MM.1S (cell line): ENCODE measurements around the gene SNX25.

ENCODE experiments used
- CTCF ChIP-seq: fragments of 300-600 bp; sonication (generic); IDR thresholded peaks from 2 replicates; pipeline ENCODE4 v1.5.1; 2016; ENCODE audit warnings: antibody characterized with exemption, low read length, mixed read lengths
- EZH2phosphoT487 ChIP-seq: fragments of 300-600 bp; sonication (generic); IDR thresholded peaks from 2 replicates; pipeline ENCODE4 v1.6.1; 2018; ENCODE audit warnings: antibody characterized with exemption, low read length

- no peak for TF ChIP-seq CTCF
- TF ChIP-seq EZH2phosphoT487, result no peak
These were observed 39.7 kb downstream of the SNX25 start for GRCh38 chr4:185249105-185249504.
